GM13977 (cell line): Measurements from ENCODE around the gene UQCR11.

Experiments used
- DNase-seq: peaks from one replicate; pipeline ENCODE4 v3.0.0; 2012; ENCODE audit warnings: low spot score
- CTCF ChIP-seq: IDR thresholded peaks from 2 replicates; pipeline ENCODE4 v1.5.1; 2012; ENCODE audit warnings: mild to moderate bottlenecking, control low read depth; ENCODE audit not compliant: insufficient read depth; ENCODE audit errors: extremely low read depth, missing control alignments
- in situ Hi-C: fragments of 300-500 bp; cut with MboI; formaldehyde crosslinking; loops from one replicate; pipeline ENCODE4 v1.12.0; 2022; ENCODE audit warnings: low sequenced_read_pairs, low pct_unique_long_range_greater_than_20kb, mixed read lengths, inconsistent platforms; ENCODE audit not compliant: unreplicated experiment

The UQCR11 gene

GRCh38 chr19:1634242-1634937 lies 29.1 kb upstream of the UQCR11 start:
- in situ Hi-C loops: no loop called here
- no peak for DNase-seq
- no peak for TF ChIP-seq CTCF

GRCh38 chr19:1633269-1633826 lies 28.1 kb upstream of the UQCR11 start:
- no peak for TF ChIP-seq CTCF
- DNase-seq: no peak
- in situ Hi-C loops: no loop called here

- in situ Hi-C loops: no loop called here
- no peak for TF ChIP-seq CTCF
- no peak for DNase-seq
Measured at GRCh38 chr19:1632462-1633268, 27.4 kb upstream of the UQCR11 start.

GRCh38 chr19:1631557-1632100 lies 26.4 kb upstream of the UQCR11 start:
- no peak for DNase-seq
- in situ Hi-C loops: no loop called here

GRCh38 chr19:1630811-1631210 lies 25.5 kb upstream of the UQCR11 start:
- in situ Hi-C loops: no loop called here
- no peak for DNase-seq
- TF ChIP-seq CTCF: no peak

More at GRCh38 chr19:1631557-1632100, 26.4 kb upstream of the UQCR11 start:
- no peak for TF ChIP-seq CTCF

- DNase-seq: no peak
- in situ Hi-C loops: no loop called here
- TF ChIP-seq CTCF: no peak
Measured at GRCh38 chr19:1630012-1630411, 24.8 kb upstream of the UQCR11 start.
